ENCODE results near the gene IMPACT.
A peak's percentile ranks its signal among the peaks of the same experiment; 100 is the strongest.

IMPACT gene

GRCh38 chr18:24426398-24427294, at the start of gene IMPACT:
Gene IMPACT (plus strand): TSS chr18:24426670. CDS start chr18:24426757, 87 bp downstream.
- no peak for TF ChIP-seq CTCF (IDR thresholded peaks at IDR 0.05; ENCODE audit: control insufficient read depth, insufficient read depth, low read depth, low read length, missing control alignments)
- DNase-seq (ENCODE audit: low read depth), result peak; percentile 16
- H3K4me3 ChIP-seq (ENCODE audit: control insufficient read depth, low read depth, low read length), result peak within 1 kb of the TSS; percentile 85

DNA sequence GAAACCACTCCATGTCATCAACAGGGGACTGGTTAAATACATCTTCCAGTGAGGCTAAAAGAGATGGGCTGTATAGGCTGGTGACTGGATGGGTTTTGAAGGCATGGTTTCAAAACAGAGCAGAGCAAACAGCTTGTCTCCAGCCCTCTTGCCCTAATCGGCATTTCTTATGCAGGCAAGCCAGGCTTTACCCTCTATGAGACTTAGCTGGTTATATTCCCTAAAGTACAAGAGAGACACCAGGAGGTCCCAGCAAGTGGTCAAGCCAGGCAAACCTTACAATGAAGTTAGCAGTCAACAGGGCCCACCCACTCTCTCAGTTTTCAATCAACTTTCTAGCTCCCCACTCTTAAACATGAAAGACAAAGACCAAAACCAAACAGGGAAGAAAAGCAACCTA, 47.9 kb upstream of the IMPACT start:
- H3K4me3 ChIP-seq (ENCODE audit: control insufficient read depth, low read depth, low read length), result no peak overlapping the region
- no peak for DNase-seq (ENCODE audit: low read depth)
- TF ChIP-seq CTCF (IDR thresholded peaks at IDR 0.05; ENCODE audit: control insufficient read depth, insufficient read depth, low read depth, low read length, missing control alignments), result no peak

DNA sequence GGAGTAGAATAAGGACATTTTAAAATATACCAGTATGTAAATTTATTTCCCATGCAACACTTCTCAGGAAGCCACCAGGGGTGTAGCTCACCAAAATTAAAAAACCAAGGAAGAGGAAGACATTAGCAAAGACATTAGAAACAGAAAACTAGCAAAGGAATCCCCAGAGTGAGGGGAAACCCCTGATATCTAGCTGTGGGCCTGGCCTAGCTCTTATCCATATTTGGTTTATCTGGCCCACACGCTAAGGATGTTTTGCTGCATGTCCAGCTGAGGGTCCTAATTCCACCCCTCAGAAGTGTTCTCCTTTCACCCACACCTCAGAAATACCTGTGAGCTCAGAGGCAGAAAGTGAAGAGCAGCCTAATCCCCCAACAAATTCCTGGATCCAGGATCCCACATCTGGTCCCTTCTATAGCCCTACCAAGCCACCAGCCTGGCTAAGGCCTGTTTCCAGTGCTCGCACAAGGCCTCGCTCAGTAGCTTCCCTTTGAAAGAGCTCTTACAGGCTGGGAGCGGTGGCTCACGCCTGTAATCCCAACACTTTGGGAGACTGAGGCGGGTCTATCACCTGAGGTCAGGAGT, 46.2 kb upstream of the IMPACT start:
- no peak for DNase-seq (ENCODE audit: low read depth)
- no peak overlapping the region for H3K4me3 ChIP-seq (ENCODE audit: control insufficient read depth, low read depth, low read length)
- TF ChIP-seq CTCF (IDR thresholded peaks at IDR 0.05; ENCODE audit: control insufficient read depth, insufficient read depth, low read depth, low read length, missing control alignments), result no peak

GRCh38 chr18:24381126-24381525, 45.3 kb upstream of the IMPACT start:
- no peak for TF ChIP-seq CTCF (IDR thresholded peaks at IDR 0.05; ENCODE audit: control insufficient read depth, insufficient read depth, low read depth, low read length, missing control alignments)
- DNase-seq (ENCODE audit: low read depth), result no peak
- H3K4me3 ChIP-seq (ENCODE audit: control insufficient read depth, low read depth, low read length), result no peak overlapping the region

- H3K4me3 ChIP-seq (ENCODE audit: control insufficient read depth, low read depth, low read length), result no peak overlapping the region
- TF ChIP-seq CTCF (IDR thresholded peaks at IDR 0.05; ENCODE audit: control insufficient read depth, insufficient read depth, low read depth, low read length, missing control alignments), result no peak
- DNase-seq (ENCODE audit: low read depth), result no peak
Measured at GRCh38 chr18:24386681-24387080, 39.8 kb upstream of the IMPACT start.

GRCh38 chr18:24388957-24389356, 37.5 kb upstream of the IMPACT start:
- no peak for TF ChIP-seq CTCF (IDR thresholded peaks at IDR 0.05; ENCODE audit: control insufficient read depth, insufficient read depth, low read depth, low read length, missing control alignments)
- no peak overlapping the region for H3K4me3 ChIP-seq (ENCODE audit: control insufficient read depth, low read depth, low read length)
- DNase-seq (ENCODE audit: low read depth), result no peak
